GM18870 (cell line): Measurements from ENCODE around the gene CACNA1D.

Experiments
- ATAC-seq: cut with Tn5 transposase; IDR thresholded peaks from one replicate; pipeline ENCODE4 v1.9.1; 2021; ENCODE audit warnings: moderate library complexity; ENCODE audit not compliant: unreplicated experiment

CACNA1D gene

DNA sequence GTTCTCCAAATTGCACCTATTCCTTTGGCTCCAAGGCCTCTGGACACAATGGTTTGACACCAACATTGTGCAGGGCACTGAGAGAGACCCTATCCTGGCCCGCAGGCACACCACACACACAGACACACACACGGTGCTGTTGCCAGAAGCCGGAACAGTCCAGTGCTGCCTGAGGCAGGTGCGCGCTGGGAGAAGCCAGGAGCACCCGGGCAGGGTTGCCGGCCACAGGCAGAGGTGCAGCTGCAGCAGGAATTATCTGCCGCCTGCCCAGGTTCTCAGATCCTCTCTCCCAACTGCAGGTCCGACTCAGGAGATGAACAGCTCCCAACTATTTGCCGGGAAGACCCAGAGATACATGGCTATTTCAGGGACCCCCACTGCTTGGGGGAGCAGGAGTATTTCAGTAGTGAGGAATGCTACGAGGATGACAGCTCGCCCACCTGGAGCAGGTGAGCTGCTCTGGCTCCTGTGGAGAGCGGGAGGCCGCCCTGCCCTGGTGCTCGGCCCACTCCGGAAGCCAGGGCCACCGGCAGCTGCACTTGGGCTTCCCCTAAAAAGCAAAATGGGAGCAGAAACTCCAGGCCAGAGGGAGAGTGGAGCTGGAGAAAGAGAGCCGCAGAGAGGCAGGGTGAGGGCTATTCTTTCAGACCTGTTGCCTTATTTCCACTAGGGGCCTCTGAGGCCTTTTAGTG lies 308.9 kb downstream of the CACNA1D start:
- no peak for ATAC-seq

DNA sequence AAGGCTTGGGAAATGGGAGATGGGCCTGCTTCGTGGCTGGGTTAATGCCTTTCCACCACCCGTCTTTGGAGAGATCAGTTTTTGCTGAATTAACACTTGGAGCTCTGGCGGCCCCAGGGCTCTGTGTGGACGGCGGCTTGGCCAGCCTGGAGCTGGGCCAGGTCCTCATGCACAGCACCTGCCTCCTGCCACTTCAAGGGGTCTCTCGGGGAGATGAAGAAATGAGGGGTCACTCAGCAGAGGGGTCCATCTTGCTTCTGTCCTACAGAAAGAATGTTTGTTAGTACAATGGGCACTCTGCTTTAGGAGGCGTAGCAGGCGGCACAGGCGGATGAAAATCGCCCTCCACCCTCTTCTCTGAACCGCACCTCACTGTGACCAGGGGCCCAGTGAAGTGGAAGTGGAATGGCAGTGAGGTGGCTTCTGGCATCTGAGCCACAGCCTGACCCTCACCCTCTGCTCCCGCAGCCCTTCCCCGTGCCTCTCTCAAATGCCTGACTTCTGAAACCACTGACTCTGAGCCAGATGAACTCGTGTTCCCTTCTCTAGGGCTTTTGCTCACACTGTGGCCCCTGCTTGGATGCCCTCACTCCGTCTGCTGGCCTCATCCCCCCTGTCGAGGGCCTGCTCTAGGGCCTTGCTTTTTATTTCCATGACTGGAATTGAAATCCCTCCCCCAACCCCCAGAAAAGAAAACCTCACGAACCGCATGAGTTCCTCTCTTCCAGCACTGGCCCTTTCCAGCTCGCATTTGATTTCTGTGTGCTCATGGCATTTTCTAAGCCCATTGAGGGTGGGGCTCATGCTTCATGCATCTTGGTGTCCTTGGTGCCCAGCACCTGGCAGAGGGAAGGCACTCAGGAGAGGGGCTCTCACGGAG lies 309.6 kb downstream of the CACNA1D start:
- ATAC-seq: no peak

DNA sequence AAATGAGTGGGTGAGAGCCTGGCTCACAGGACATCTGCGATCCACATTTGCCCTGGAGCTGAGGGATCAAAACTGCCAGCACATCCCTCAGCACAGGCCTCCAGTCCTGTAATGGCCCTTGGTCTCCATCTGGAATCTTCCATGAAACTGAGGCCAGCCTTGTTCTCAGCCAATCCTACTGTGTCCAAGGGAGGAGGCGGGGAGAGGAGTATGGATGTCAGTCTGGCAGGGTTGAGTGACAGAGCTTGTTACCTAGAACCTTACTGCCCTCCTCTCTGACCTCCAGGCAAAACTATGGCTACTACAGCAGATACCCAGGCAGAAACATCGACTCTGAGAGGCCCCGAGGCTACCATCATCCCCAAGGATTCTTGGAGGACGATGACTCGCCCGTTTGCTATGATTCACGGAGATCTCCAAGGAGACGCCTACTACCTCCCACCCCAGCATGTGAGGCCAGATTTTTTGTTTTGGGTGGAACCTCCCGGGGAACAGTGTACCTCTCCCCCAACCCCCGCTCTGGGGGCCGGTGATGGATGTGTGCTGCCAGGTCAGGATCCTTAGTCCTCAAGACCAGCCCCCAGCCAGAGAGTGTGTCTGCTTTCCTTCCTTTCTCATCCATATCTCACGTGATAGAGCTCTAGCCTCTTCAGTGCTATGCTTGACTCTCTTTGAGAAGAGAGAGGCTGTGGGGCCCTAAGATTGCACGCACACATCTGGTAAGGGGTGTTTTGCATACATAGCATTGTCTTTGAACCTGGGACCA lies 310.5 kb downstream of the CACNA1D start:
- ATAC-seq: peak; percentile 59

DNA sequence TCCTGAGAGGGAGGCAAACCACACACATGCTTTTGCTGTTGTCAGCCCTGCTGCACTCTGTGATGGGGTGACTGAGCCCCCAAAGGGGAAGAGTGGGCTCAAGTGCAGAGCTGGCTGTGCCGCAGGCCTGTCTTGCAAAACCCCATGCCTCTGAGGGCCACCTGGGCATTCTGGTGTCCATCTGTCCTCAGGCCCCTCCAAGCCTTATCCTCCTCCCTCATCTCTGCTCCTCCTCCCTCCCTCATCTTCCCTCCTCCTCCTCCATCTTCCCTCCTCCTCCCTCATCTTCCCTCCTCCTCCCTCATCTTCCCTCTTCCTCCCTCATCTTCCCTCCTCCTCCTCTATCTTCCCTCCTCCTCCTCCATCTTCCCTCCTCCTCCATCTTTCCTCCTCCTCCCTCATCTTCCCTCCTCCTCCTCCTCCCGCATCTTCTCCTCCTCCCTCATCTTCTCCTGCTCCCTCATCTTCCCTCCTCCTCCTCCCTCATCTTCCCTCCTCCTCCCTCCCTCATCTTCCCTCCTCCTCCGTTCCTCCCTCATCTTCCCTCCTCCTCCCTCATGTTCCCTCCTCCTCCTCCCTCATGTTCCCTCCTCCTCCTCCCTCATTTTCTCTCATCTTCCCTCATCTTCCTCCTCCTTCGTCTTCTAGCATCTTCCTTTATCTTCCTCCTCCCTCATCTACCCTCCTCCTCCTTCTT lies 311.2 kb downstream of the CACNA1D start:
- ATAC-seq: no peak

- no peak for ATAC-seq
Measured at GRCh38 chr3:53806182-53807116, 312.0 kb downstream of the CACNA1D start.

GRCh38 chr3:53807117-53807810 lies 312.9 kb downstream of the CACNA1D start:
- no peak for ATAC-seq

- no peak for ATAC-seq
Measured at GRCh38 chr3:53808496-53808895, 314.1 kb downstream of the CACNA1D start.

DNA sequence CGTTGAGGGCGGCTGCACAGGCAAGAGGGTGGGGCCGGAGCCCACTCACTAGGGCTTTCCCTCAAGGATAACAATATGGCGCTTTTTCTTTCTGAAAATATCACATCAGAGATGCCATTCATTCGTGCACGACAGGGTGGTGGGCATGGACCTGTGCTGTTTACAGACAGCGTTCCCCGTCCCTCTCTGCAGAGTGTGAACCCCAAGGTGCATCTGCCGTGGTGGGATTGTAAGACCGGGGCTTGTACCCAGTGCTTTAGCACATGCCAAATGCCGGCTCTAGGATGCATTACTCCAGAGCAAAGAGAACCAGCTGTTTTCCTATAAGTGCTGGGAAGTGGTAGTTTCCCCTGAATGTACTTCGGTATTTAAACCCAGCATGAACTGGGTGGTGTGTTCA lies 314.9 kb downstream of the CACNA1D start:
- no peak for ATAC-seq

- no peak for ATAC-seq
Measured at GRCh38 chr3:53809764-53810400, 315.5 kb downstream of the CACNA1D start.

DNA sequence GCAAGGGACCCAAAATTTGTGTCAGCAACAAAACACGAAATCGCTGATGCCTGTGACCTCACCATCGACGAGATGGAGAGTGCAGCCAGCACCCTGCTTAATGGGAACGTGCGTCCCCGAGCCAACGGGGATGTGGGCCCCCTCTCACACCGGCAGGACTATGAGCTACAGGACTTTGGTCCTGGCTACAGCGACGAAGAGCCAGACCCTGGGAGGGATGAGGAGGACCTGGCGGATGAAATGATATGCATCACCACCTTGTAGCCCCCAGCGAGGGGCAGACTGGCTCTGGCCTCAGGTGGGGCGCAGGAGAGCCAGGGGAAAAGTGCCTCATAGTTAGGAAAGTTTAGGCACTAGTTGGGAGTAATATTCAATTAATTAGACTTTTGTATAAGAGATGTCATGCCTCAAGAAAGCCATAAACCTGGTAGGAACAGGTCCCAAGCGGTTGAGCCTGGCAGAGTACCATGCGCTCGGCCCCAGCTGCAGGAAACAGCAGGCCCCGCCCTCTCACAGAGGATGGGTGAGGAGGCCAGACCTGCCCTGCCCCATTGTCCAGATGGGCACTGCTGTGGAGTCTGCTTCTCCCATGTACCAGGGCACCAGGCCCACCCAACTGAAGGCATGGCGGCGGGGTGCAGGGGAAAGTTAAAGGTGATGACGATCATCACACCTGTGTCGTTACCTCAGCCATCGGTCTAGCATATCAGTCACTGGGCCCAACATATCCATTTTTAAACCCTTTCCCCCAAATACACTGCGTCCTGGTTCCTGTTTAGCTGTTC lies 316.9 kb downstream of the CACNA1D start:
- ATAC-seq: no peak

- no peak for ATAC-seq
Measured at GRCh38 chr3:53812434-53812833, 318.0 kb downstream of the CACNA1D start.

- ATAC-seq: no peak
Measured at GRCh38 chr3:53813229-53813628, 318.8 kb downstream of the CACNA1D start.

DNA sequence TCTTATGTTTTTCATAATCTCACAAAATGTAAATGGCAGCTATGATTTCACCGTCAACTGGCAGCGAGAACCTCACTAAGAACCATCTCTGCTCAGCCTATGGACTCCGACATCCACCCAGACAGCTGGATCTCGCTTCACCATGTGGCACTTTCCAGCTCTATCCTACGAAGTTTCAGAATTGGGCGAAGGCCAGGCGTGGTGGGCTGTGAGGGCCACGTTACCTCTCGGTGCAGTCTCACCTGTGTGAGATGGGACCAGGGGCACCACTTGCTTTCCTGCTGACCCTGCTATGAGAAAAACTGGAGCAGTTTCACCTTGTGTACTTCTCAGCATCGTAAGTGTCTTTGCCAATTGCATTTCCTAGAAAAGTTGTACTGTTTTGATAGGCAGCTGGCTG lies 319.5 kb downstream of the CACNA1D start:
- no peak for ATAC-seq

DNA sequence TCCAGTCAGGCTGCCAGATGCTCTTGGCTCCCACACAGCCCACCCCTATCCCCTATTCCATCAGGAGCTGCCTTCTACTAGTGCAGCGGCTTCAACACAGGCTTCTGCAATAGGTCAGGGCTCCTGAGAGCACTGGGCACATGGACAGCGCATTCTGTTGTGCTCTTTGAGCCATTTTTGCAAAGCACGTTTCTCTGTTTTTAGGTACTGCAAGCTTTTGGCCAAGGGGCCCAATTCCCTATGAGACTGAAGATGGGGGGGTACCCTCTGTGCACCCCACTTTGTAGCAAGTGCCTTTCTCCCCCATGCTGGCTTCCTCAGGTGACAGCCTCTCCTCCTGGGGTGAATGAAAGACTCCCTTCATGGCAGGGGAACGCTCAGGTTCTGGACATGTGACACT lies 320.7 kb downstream of the CACNA1D start:
- ATAC-seq: no peak

DNA sequence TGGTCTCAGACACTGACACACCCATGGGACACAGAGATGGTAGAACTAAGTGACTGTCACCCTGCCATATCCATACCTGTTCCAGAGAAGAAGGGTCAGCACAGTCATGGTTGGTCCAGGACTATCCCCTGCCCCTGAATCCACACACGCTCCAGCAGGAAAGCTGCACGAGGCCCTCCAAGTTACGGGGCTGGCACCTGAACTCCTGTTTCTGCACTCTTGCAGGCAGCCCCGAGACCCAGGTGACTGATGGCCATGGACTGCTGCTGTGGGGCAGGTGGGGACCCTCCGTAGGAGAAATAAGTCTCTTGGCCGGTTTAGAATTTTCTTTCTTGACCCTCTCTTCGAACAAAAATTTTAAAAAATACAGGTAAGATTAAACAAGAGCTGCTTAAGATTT lies 321.2 kb downstream of the CACNA1D start:
- ATAC-seq: no peak

DNA sequence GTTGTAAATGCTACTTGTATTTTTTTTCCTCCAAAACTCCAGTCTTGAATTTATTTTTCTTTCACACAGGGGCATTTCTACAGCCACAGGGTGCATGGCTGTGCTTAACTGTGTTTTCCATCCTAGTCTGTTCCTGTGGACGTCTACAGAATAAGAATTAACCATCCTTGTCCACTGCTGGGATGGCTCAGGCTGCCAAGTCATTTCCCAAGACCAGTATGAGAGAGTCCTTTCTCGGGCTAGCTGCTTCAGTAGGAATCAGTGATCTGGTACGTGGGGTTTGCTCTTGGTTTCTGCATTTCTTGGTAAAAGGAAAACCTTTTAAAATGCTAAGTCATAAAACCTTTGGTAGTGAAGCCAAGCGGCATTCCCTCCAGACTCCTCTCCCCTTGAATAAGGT lies 322.0 kb downstream of the CACNA1D start:
- ATAC-seq: no peak

DNA sequence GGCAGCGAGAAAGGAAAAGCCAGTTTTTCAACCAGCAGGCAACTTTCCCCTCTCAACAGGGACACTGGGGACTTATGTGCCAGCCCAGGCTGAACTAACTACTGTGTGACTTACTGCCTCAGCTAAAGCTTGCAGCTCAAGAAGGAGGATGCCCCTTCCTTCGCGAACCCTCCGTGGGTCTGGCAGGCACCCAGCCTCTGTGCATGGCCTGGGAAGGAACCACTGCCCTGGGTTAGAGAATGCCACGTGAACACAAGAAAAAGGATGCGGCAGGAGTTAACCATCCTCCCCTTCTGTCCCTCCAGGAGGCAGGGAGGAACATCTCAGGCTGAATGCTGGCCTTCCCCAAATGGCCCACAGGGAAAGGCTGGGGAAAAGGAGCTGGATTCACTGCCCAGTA lies 322.8 kb downstream of the CACNA1D start:
- ATAC-seq: no peak

DNA sequence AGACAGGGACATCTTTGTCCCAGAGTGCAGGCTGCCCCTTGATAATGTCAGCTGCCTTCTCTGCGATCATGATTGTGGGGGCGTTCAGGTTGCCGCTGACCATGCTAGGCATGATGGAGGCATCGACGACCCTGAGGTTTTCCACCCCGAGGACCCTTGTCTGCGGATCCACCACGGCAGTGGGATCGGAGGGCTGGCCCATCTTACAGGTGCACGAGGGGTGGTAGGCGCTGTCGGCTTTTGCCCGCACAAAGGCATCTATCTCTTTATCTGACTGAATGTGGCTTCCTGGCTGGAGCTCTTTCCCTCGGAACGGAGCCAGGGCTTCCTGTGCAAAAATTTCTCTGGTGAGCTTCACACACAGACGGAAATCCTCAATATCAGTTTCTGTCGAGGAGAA lies 323.4 kb downstream of the CACNA1D start:
- ATAC-seq: no peak
